MCF 10A (cell line): ENCODE measurements around the gene XYLT1. TPM values are rescaled to one million over a fixed set of nuclear protein-coding genes. Genes with fewer than 3 reads are reported as not detected.

Experiments
- BruUV-seq: library from RNA; stranded (reverse); fragments of 400-500 nt; replicated peaks from 2 replicates; lab custom pipeline; 2021; lab: Mats Ljungman, UMichigan
- CTCF ChIA-PET: fragments of 300-600 bp; sonication (Branson Sonifier 250); formaldehyde crosslinking; extraction: SDS; loops from one replicate; lab custom pipeline; 2021; ENCODE audit warnings: antibody characterized with exemption, inconsistent platforms; lab: Yijun Ruan, JAX
- POLR2A ChIA-PET: fragments of 300-600, 350-650 bp; sonication (Branson Sonifier 250); formaldehyde crosslinking; extraction: SDS; loops from one replicate; lab custom pipeline; 2020; ENCODE audit warnings: antibody characterized with exemption, inconsistent platforms; lab: Yijun Ruan, JAX
- DNase-seq: peaks from one replicate; pipeline ENCODE4 v3.0.0-alpha.2; 2018; ENCODE audit not compliant: unreplicated experiment
- H3K27ac Mint-ChIP-seq: one replicate; pipeline ENCODE4 v1.8.0; 2022; ENCODE audit warnings: mild to moderate bottlenecking, low read depth, mixed read lengths; ENCODE audit not compliant: unreplicated experiment
- H3K27me3 Mint-ChIP-seq: one replicate; pipeline ENCODE4 v1.8.0; 2022; ENCODE audit warnings: mixed read lengths; ENCODE audit not compliant: insufficient read depth, unreplicated experiment
- H3K36me3 Mint-ChIP-seq: one replicate; pipeline ENCODE4 v1.8.0; 2022; ENCODE audit warnings: mild to moderate bottlenecking, moderate library complexity, mixed read lengths; ENCODE audit not compliant: insufficient read depth, unreplicated experiment
- H3K4me1 Mint-ChIP-seq: one replicate; pipeline ENCODE4 v1.8.0; 2022; ENCODE audit warnings: mixed read lengths; ENCODE audit not compliant: insufficient read depth, unreplicated experiment
- H3K4me3 Mint-ChIP-seq: one replicate; pipeline ENCODE4 v1.8.0; 2022; ENCODE audit warnings: mild to moderate bottlenecking, moderate library complexity, mixed read lengths; ENCODE audit not compliant: unreplicated experiment
- H3K9me3 Mint-ChIP-seq: one replicate; pipeline ENCODE4 v1.8.0; 2022; ENCODE audit warnings: mixed read lengths; ENCODE audit not compliant: unreplicated experiment
- intact Hi-C: fragments of 100-400 bp; cut with micrococcal nuclease; formaldehyde crosslinking; loops from 2 replicates; pipeline ENCODE4 v1.14.1; 2022
- total RNA-seq: library from RNA; stranded (reverse); gene quantifications from 2 replicates; pipeline ENCODE4 v1.2.3, GENCODE V29; 2022
- TF ChIP-seq, protein P1 (sequence below): fragments of 200-600 bp; IDR thresholded peaks from one replicate; pipeline ENCODE4 v1.8.0; 2022; ENCODE audit warnings: antibody characterized with exemption, mild to moderate bottlenecking; ENCODE audit not compliant: unreplicated experiment

XYLT1 gene
- total RNA-seq, 1 experiment from 2014 or later = not detected

DNA sequence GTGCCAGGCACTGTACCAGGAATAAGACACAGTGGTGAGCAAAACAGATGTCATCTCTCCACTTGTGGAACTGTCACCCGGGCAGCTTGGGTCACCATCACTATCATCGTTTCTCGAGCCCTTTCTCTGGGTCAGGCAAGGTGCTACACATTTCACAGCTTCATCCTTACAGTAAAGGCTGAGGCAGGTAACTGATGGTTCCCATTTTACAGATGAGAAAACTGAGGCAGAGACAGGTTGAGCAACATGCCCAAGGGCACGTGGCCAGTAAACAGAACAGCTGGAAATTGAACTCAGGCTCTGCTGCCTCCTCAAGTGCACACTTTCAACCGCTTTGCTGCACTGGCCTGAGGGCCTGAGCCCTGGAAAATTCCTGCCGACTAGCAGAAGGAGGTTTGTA lies 294.6 kb downstream of the XYLT1 start:
- Mint-ChIP-seq H3K9me3 (peaks cover 32% of the 10 kb centered on the region), H3K27ac (no peak overlapping the region), H3K4me3 (no peak overlapping the region), H3K27me3 (no peaks in the 10 kb centered on the region), H3K36me3 (no peaks in the 10 kb centered on the region), H3K4me1 (no peaks in the 10 kb centered on the region)
- no TSS peak for BruUV-seq
- DNase-seq = no peak
- ChIA-PET POLR2A (interaction anchor here (0.7 kb wide), 1 partner anchor 59 kb away, joined by 3 read pairs; no protein-coding TSS in a partner anchor), CTCF (no interaction called here)
- intact Hi-C loops = no loop called here
- TF ChIP-seq, protein P1, sequence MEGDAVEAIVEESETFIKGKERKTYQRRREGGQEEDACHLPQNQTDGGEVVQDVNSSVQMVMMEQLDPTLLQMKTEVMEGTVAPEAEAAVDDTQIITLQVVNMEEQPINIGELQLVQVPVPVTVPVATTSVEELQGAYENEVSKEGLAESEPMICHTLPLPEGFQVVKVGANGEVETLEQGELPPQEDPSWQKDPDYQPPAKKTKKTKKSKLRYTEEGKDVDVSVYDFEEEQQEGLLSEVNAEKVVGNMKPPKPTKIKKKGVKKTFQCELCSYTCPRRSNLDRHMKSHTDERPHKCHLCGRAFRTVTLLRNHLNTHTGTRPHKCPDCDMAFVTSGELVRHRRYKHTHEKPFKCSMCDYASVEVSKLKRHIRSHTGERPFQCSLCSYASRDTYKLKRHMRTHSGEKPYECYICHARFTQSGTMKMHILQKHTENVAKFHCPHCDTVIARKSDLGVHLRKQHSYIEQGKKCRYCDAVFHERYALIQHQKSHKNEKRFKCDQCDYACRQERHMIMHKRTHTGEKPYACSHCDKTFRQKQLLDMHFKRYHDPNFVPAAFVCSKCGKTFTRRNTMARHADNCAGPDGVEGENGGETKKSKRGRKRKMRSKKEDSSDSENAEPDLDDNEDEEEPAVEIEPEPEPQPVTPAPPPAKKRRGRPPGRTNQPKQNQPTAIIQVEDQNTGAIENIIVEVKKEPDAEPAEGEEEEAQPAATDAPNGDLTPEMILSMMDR = no peak

GRCh38 chr16:17173281-17173680 lies 297.5 kb downstream of the XYLT1 start:
- BruUV-seq = no TSS peak
- H3K4me1 Mint-ChIP-seq = no peaks in the 10 kb centered on the region
- no peak overlapping the region for H3K27ac Mint-ChIP-seq
- H3K4me3 Mint-ChIP-seq = no peak overlapping the region
- TF ChIP-seq, protein P1 = no peak
- no peak for DNase-seq
- peaks cover 27% of the 10 kb centered on the region for H3K9me3 Mint-ChIP-seq
- H3K36me3 Mint-ChIP-seq = no peaks in the 10 kb centered on the region
- POLR2A ChIA-PET = no interaction called here
- intact Hi-C loops = no loop called here
- no peaks in the 10 kb centered on the region for H3K27me3 Mint-ChIP-seq
- CTCF ChIA-PET = interaction anchor here (0.5 kb wide), 1 partner anchor 216 kb away, joined by 3 read pairs; no protein-coding TSS in a partner anchor

DNA sequence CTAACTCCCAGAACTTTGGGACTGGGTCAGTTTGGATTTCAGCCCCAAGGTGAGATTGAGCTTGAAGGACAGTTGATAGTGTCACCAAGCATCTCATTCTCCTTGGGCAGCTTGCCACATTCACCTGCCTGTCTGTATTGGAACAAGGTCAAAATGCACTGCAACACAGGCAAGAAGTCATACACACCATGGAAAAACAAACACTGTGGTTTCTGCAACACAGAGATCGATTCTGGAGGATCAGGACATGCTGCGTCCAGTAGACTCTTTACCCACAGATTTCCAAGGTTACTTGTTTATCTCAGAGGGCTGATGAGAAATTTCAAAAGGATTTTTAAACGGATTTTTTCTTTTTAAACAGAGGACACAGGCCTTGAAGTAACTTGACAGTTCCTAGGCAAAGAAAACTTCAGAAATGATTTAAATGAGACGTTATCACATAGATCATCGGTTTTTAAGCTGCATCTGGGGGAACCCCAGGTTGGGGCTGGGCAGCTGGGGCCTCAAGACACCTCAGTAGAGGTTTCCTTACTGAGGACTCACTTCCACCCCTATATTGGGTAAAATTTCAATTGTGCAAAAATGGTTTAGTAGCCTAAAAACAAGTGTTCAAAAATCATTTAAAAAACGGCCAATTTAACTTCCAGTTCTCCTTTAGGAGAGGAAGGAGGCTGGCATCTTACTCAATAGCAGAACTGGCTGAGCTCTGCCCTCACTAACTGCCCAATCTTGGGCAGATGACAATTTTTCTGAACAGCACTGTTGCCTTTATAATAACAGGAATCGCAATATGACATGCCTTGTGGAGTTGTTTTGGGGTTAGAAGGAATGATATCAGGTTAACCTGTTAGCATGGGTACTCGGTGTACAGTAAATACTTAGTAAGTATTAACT lies 299.3 kb downstream of the XYLT1 start:
- H3K27me3 Mint-ChIP-seq = no peaks in the 10 kb centered on the region
- H3K36me3 Mint-ChIP-seq = no peaks in the 10 kb centered on the region
- no peaks in the 10 kb centered on the region for H3K4me1 Mint-ChIP-seq
- H3K4me3 Mint-ChIP-seq = no peak overlapping the region
- H3K9me3 Mint-ChIP-seq = peaks cover 30% of the 10 kb centered on the region
- ChIA-PET POLR2A (interaction anchor here (0.7 kb wide), 1 partner anchor 349 kb away, joined by 3 read pairs; no protein-coding TSS in a partner anchor), CTCF (no interaction called here)
- intact Hi-C loops = no loop called here
- no peak for DNase-seq
- TF ChIP-seq, protein P1 = no peak
- H3K27ac Mint-ChIP-seq = no peak overlapping the region
- no TSS peak for BruUV-seq

DNA sequence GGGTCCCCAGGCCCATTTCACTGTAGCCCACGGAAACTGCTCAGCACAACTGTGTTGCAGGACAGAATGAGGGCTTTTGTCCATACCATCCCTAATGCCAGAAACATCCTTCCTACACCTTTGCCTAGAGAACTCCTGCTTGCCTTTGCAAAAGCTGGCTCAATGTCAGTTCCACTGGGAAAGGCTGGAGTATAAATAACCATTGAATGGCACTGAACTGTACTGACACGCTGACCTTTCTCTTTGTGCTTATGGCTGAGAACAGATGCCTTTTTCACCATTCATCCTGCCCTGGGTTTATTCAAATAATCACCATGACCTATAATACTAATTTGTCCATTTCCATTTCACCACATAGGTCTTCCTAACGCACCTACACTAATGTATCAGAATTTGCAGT lies 300.3 kb downstream of the XYLT1 start:
- intact Hi-C loops = no loop called here
- DNase-seq = no peak
- Mint-ChIP-seq H3K4me3 (no peak overlapping the region), H3K4me1 (no peaks in the 10 kb centered on the region), H3K9me3 (peaks cover 30% of the 10 kb centered on the region), H3K27ac (no peak overlapping the region), H3K27me3 (no peaks in the 10 kb centered on the region), H3K36me3 (no peaks in the 10 kb centered on the region)
- TF ChIP-seq, protein P1 = no peak
- BruUV-seq = no TSS peak
- CTCF ChIA-PET = no interaction called here
- POLR2A ChIA-PET = no interaction called here
